Activated naive CD4-positive, alpha-beta T cell treated with anti-CD3 and anti-CD28 coated beads, Interleukin-2, amount 50 U/mL, for 24 hours (primary cell): ENCODE data around the gene EPN1.
"Not testable (repeated sequence)": the region's sequence is repeated elsewhere in the genome, so short reads cannot be mapped to it uniquely, and the experiment has no call there.

Source experiments
- H3K27ac Mint-ChIP-seq: one replicate; pipeline ENCODE4 v1.8.0; 2021; ENCODE audit warnings: mild to moderate bottlenecking, mixed read lengths
- H3K27me3 Mint-ChIP-seq: one replicate; pipeline ENCODE4 v1.8.0; 2021; ENCODE audit warnings: mixed read lengths
- H3K36me3 Mint-ChIP-seq: one replicate; pipeline ENCODE4 v1.8.0; 2021; ENCODE audit warnings: mixed read lengths
- H3K4me1 Mint-ChIP-seq: one replicate; pipeline ENCODE4 v1.8.0; 2021; ENCODE audit warnings: mixed read lengths
- H3K4me3 Mint-ChIP-seq: one replicate; pipeline ENCODE4 v1.8.0; 2021; ENCODE audit warnings: mild to moderate bottlenecking, mixed read lengths
- H3K9me3 Mint-ChIP-seq: one replicate; pipeline ENCODE4 v1.8.0; 2021; ENCODE audit warnings: mixed read lengths

The EPN1 gene

DNA sequence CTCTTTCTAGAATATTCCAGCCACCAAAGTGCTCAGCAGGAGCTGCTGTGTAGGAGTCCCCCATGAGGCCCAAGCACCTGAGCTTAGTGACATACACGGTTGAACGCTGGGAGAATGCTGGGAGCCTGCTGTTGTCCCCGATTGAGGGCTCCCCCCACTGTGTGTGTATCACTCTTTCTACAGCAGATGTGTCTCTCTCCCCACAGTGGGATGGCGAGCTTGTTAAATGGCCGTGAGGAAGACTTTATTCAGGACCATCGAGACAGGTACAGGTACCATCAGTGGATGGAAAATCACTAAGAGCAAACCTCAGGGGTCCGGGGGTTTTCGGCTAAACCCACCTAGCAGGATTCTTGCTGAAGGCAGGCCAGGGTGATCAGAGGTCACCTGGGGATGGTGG, 22.7 kb downstream of the EPN1 start:
- Mint-ChIP-seq H3K9me3 (no peaks in the 10 kb centered on the region), H3K4me3 (no peak overlapping the region), H3K36me3 (peaks cover 4% of the 10 kb centered on the region), H3K27me3 (no peaks in the 10 kb centered on the region), H3K4me1 (no peaks in the 10 kb centered on the region), H3K27ac (no peak overlapping the region)

- Mint-ChIP-seq H3K36me3 (peaks cover 4% of the 10 kb centered on the region), H3K4me1 (no peaks in the 10 kb centered on the region), H3K27ac (no peak overlapping the region), H3K4me3 (no peak overlapping the region), H3K9me3 (no peaks in the 10 kb centered on the region), H3K27me3 (no peaks in the 10 kb centered on the region)
Observed at GRCh38 chr19:55698256-55698655, 23.2 kb downstream of the EPN1 start.

DNA sequence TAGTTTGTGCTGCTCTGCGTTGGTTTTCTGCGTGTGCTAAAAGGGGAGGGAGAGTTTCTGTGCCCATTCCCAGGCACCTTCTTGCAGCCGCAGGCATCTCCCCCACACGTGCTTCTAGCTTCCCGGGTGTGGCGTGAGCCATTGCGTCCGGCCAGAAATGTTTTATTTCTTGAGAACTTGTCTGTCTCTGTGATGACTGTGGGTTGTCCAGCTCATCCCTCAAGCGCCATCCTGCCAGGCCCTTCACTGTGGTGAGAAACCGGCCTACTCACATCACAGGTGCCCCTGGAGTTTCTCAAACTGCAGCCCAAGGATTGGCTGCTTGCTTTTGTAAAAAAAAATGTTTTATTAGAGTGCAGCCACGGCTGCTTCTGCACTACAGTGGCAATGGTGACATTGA, 24.2 kb downstream of the EPN1 start:
- Mint-ChIP-seq H3K27me3 (no peaks in the 10 kb centered on the region), H3K9me3 (no peaks in the 10 kb centered on the region), H3K27ac (no peak overlapping the region), H3K4me3 (no peak overlapping the region), H3K4me1 (no peaks in the 10 kb centered on the region), H3K36me3 (peaks cover 4% of the 10 kb centered on the region)

DNA sequence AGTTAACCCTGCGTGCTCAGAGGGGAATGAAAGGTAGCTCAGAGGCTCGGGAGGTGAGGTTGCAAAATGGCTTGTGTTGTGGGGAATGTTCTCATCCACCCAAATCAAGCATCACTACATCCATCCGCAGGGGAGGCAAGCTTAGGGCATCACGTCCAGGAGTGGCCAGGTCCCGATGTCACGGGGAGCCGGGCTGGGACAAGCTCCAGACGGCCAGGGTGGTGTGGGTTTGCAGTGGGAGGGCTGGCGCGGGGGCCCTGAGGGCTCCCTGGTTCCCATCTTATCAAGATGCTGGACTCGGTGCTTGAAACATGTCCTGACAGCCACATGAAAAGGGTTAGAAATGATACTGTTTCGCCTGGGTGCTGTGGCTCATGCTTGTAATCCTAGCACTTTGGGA, 25.8 kb downstream of the EPN1 start:
- Mint-ChIP-seq H3K27me3 (no peaks in the 10 kb centered on the region), H3K4me1 (no peaks in the 10 kb centered on the region), H3K36me3 (peaks cover 6% of the 10 kb centered on the region), H3K27ac (no peak overlapping the region), H3K9me3 (no peaks in the 10 kb centered on the region), H3K4me3 (no peak overlapping the region)

GRCh38 chr19:55702131-55702627, 27.2 kb downstream of the EPN1 start:
- H3K27me3 Mint-ChIP-seq: no peaks in the 10 kb centered on the region

GRCh38 chr19:55703790-55704215, 28.8 kb downstream of the EPN1 start:
- Mint-ChIP-seq H3K27me3 (no peaks in the 10 kb centered on the region), H3K4me3 (no peak overlapping the region), H3K9me3 (no peaks in the 10 kb centered on the region), H3K4me1 (no peaks in the 10 kb centered on the region), H3K27ac (no peak overlapping the region), H3K36me3 (peaks cover 4% of the 10 kb centered on the region)

More at GRCh38 chr19:55702131-55702627, 27.2 kb downstream of the EPN1 start:
- Mint-ChIP-seq H3K4me1 (no peaks in the 10 kb centered on the region), H3K27ac (no peak overlapping the region), H3K36me3 (peaks cover 6% of the 10 kb centered on the region), H3K4me3 (no peak overlapping the region), H3K9me3 (no peaks in the 10 kb centered on the region)

DNA sequence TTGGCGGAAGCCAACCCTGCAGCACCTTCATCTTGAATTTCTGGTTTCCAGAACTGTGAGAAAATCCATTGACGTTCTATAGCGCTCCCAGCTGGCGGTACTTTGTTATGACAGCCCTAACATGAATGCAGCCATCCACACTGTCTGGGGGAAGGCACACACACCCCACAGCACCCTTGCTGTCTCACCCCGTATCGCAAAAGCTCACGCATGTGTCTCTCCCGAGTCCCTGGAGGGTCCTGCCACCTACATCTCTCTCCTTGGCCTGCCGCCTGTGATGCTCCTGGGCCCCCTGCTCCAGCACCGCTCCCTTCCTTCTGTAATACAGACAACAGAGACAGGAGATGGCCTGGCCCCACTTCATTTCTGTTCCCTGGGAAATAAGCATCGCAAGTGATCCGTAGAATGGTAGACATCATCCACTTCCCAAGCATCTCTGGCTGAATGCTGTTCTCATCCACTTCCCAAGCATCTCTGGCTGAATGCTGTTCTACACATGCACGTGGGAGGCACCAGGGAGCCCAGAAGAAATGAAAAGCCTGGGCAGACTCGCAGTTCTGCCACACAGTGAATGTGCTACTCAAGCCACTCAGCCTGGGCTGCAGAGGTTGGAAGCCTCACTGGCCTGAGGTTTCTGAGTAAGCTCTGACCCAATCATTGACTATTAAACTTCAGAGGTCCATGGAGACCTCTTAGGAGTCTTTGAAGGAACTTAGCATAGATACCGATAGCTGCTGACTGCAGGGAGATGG, 29.6 kb downstream of the EPN1 start:
- Mint-ChIP-seq H3K4me1 (no peaks in the 10 kb centered on the region), H3K9me3 (no peaks in the 10 kb centered on the region), H3K27ac (no peak overlapping the region), H3K27me3 (no peaks in the 10 kb centered on the region), H3K4me3 (no peak overlapping the region), H3K36me3 (peaks cover 4% of the 10 kb centered on the region)

DNA sequence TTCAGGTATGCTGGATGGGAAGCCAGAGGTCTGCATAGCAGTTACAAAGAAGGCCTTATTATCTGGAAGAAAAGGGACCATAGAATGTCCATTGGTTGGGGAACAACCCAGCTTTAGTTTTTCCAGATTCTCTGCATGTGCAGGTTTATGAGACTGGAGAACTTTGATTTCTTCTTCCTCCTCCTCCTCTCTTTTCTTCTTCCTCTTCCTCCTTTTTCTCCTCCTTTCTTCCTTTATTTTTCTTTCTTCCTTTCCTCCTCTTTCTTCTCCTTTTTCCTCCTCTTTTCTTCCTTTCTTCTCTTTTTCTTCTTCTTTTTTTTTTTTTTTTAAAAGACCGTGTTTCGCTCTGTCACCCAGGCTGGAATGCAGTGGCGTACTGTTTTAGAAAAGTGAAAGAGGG, 30.9 kb downstream of the EPN1 start:
- peaks cover 4% of the 10 kb centered on the region for H3K36me3 Mint-ChIP-seq
- H3K4me3 Mint-ChIP-seq: no peak overlapping the region
- no peak overlapping the region for H3K27ac Mint-ChIP-seq
- H3K4me1 Mint-ChIP-seq: no peaks in the 10 kb centered on the region
- H3K9me3 Mint-ChIP-seq: no peaks in the 10 kb centered on the region
- no peaks in the 10 kb centered on the region for H3K27me3 Mint-ChIP-seq

DNA sequence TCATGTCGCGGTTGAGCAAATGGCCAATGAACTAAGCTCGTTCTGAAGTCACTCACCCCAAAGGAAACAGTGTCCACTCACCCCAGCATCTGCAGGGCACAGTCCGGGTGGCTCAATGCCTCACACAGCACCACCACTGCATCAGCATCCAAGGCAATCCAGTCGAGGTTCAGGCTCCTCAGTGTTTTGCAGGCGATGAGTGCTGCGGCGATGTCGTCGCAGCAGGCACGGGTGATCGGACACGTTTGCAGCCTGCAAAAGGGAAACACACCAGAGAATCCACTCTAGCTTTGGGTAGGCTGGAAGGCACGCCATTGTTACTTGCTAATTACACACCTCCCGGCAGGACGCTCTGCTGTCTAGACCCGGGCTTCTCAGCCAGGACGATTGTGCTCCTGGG, 36.7 kb downstream of the EPN1 start:
- Mint-ChIP-seq H3K4me3 (no peak overlapping the region), H3K27ac (no peak overlapping the region), H3K27me3 (peaks cover 4% of the 10 kb centered on the region), H3K36me3 (no peaks in the 10 kb centered on the region), H3K9me3 (no peaks in the 10 kb centered on the region), H3K4me1 (no peaks in the 10 kb centered on the region)

- H3K4me3 Mint-ChIP-seq: no peak overlapping the region
Observed at GRCh38 chr19:55712804-55713631, 38.0 kb downstream of the EPN1 start.

GRCh38 chr19:55716531-55716930, 41.5 kb downstream of the EPN1 start:
- Mint-ChIP-seq H3K9me3 (no peaks in the 10 kb centered on the region), H3K27me3 (peaks cover 34% of the 10 kb centered on the region), H3K4me3 (no peak overlapping the region), H3K4me1 (no peaks in the 10 kb centered on the region), H3K36me3 (peaks cover 3% of the 10 kb centered on the region), H3K27ac (no peak overlapping the region)

More at GRCh38 chr19:55712804-55713631, 38.0 kb downstream of the EPN1 start:
- Mint-ChIP-seq H3K9me3 (no peaks in the 10 kb centered on the region), H3K27ac (no peak overlapping the region), H3K36me3 (no peaks in the 10 kb centered on the region), H3K27me3 (peaks cover 10% of the 10 kb centered on the region), H3K4me1 (no peaks in the 10 kb centered on the region)

- Mint-ChIP-seq H3K4me3 (no peak overlapping the region), H3K4me1 (no peaks in the 10 kb centered on the region), H3K27ac (no peak overlapping the region), H3K27me3 (peaks cover 37% of the 10 kb centered on the region), H3K9me3 (peaks cover 6% of the 10 kb centered on the region), H3K36me3 (peaks cover 6% of the 10 kb centered on the region)
Observed at GRCh38 chr19:55717251-55717650, 42.2 kb downstream of the EPN1 start.

GRCh38 chr19:55717879-55718711, 43.1 kb downstream of the EPN1 start:
- peaks cover 39% of the 10 kb centered on the region for H3K27me3 Mint-ChIP-seq
- not testable (repeated sequence) for H3K4me3 Mint-ChIP-seq, H3K4me1 Mint-ChIP-seq, H3K27ac Mint-ChIP-seq, H3K9me3 Mint-ChIP-seq, H3K36me3 Mint-ChIP-seq

DNA sequence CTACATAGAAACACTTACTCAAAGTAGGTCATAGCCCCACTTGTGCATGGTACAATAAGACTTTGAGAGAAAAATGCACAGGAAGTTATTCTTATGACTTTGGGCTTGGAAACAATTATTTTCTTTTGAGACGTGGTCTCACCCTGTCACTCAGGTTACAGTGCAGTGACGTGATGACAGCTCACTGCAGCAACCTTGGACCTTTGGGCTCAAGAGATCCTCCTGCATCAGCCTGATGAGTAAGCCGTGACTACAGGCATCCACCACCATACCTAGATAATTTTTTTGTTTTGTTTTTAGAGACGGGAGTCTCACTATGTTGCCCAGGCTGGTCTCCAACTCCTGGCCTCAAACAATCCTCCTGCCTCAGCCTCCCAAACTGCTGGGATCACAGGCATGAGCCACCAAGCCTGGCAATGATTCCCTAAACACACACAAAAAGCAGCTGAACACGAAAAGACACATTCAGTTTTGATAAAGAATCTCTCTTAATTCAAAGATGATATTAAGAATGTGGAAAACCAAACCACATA, 45.3 kb downstream of the EPN1 start:
- H3K27me3 Mint-ChIP-seq: peaks cover 38% of the 10 kb centered on the region
- no peaks in the 10 kb centered on the region for H3K4me1 Mint-ChIP-seq
- no peak overlapping the region for H3K27ac Mint-ChIP-seq
- H3K36me3 Mint-ChIP-seq: peaks cover 7% of the 10 kb centered on the region
- no peak overlapping the region for H3K4me3 Mint-ChIP-seq
- peaks cover 9% of the 10 kb centered on the region for H3K9me3 Mint-ChIP-seq

GRCh38 chr19:55720801-55721200, 45.8 kb downstream of the EPN1 start:
- Mint-ChIP-seq H3K9me3 (peaks cover 9% of the 10 kb centered on the region), H3K27ac (no peak overlapping the region), H3K36me3 (peaks cover 7% of the 10 kb centered on the region), H3K4me1 (no peaks in the 10 kb centered on the region), H3K27me3 (peaks cover 39% of the 10 kb centered on the region), H3K4me3 (no peak overlapping the region)
